Endometrial microvascular endothelial cells (primary cell): ENCODE data around the gene STING1. TPM values are rescaled to one million over a fixed set of nuclear protein-coding genes. Genes with fewer than 3 reads are reported as not detected.
"Not testable (repeated sequence)": the region's sequence is repeated elsewhere in the genome, so short reads cannot be mapped to it uniquely, and the experiment has no call there.

Source experiments
- in situ Hi-C: cut with HindIII; loops from 2 replicates; pipeline ENCODE4 v1.10.0; 2017; ENCODE audit warnings: low sequenced_read_pairs, low pct_unique_long_range_greater_than_20kb; ENCODE audit errors: inconsistent ontology term
- total RNA-seq: library from RNA; depleted of rRNA; stranded (reverse); fragments of >200 nt; gene quantifications from one replicate; pipeline ENCODE4 v1.2.3, GENCODE V29; 2015; ENCODE audit errors: inconsistent ontology term

Gene STING1
- 37.6 TPM for total RNA-seq

DNA sequence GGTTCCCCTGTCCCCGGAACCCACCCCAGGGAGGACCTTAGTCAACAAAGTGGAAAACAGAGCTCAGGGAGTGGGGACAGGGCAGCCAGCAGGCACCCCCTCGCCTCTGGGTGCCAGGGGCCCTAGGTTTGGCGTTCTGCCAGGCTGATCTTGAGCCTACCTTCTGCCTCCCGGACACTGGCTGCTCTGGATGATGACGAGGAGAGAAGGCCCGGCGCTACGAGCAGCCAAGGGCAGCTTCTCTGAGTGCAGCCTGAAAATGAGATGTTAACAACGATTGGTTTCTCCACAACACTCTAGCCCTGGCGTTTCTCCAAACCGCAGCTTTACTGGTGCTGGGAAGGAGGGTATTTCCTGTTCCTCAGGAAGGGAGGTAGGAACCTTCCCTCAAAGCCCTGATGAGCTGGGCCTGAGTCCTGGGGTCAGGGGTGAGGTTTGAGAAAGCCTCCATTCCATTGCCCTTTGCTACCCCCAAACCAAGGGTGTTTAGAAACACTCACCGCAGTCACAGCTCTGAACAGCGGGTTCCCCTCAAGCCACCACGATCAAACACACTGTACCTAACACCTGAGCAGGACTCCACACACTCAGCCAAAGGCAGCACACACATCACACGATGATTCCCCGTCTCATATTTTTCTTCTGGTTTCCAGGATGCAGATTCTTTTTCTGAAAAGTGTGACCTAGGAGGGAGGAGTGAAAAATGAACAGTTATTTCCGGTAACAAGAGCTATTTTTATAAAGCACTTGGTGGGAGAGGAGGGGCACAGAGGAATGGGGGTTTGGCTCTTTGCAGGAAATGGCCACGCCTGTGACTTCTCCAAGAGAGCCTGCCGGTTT lies at the start of gene STING1:
STING1 (minus strand) TSS at position 709 of the 840 bp plus-strand sequence. CDS start 1,054 bp downstream, outside the sequence.
- in situ Hi-C loops = no loop called here

DNA sequence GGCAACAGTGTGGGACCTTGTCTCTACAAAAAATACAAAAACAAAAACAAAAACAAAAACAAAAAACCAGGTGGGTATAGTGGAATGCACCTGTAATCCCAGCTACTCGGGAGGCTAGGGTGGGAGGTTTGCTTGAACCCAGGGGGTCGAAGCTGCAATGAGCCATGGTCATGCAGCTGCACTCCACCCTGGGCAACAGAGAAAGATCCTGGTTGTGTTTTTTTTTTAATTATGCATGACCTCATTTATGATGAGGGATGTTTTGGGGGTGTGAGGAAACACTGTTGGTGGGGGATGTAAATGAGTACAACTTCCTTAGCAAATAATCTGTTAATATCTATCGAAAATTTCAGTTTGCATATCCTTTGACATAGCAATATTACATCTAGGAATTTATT lies 49.2 kb upstream of the STING1 start:
- in situ Hi-C loops = no loop called here

DNA sequence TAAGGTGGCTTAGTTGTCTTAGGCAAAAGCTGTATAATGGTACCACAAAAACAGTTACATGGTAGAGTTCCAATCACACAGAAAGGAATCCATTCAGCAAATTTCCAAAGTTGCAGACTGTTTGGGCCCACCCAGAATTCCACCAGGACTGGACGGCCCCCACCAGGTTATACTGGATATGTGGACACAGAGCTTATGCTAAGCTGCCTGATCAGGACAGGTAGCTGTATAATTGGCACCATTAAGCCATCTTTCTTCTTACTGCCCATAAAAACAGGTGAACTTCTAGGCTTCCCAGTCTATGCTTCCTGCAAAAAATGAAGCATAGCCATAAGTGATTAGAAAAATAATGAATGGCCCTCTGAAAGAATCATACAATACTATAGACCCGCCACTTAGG lies 47.5 kb upstream of the STING1 start:
- in situ Hi-C loops = not testable (repeated sequence)

DNA sequence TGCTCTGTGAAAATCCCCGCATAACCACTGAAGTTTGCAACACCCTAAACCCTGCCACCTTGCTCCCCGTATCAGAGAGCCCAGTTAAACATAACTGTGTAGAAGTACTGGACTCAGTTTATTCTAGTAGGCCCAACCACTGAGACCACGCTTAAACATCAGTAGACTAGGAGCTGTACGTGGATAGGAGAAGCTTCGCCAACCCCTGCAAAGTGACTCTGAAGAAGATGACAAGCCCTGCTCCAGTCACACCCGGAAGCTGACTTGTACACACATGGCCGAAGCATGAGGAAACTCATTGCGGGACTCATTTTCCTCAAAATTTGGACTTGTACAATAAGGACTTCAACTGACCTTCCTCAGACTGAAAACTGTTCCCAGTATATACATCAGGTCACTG lies 46.1 kb upstream of the STING1 start:
- in situ Hi-C loops = loop anchor here (10.0 kb wide), 1 partner anchor 114 kb away; no protein-coding TSS in a partner anchor

DNA sequence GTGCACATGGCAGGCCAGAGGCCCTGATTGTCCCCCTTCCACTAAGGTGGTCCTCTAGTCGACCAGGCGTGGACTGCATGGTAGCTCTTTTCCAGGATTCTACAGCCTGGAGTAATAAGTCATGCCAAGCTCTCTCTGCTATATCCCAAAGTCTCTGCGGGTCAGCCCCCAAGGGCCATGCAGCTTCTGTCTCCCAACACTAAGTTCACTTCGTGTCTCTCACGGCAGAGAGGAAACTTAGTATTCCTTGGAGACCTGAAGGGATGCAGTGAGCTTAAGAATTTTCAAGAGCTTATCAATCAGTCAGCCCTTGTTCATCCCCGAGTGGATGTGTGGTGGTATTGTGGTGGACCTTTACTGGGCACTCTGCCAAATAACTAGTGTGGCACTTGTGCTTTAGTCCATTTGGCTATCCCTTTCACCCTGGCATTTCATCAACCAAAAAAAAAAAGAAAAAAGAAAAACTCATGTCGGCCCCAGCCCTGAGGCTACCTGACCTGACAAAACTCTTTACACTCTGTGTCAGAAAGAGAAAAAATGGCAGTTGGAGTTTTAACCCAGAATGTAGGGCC lies 45.4 kb upstream of the STING1 start:
- in situ Hi-C loops = loop anchor here (10.0 kb wide), 1 partner anchor 113 kb away; no protein-coding TSS in a partner anchor

DNA sequence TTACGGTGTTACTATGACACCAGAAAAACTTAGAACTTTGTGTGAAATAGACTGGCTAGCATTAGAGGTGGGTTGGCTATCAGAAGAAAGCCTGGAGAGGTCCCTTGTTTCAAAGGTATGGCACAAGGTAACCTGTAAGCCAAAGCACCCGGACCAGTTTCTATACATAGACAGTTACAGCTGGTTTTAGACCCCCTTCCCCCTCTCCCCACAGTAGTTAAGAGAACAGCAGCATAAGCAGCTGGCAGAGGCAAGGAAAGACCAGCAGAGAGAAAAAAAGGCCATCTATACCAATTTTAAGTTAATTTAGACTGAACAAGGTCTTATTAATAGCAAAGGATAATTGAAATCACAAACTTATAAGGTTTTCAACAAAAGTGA lies 44.5 kb upstream of the STING1 start:
- in situ Hi-C loops = loop anchor here (10.0 kb wide), 1 partner anchor 112 kb away; no protein-coding TSS in a partner anchor

DNA sequence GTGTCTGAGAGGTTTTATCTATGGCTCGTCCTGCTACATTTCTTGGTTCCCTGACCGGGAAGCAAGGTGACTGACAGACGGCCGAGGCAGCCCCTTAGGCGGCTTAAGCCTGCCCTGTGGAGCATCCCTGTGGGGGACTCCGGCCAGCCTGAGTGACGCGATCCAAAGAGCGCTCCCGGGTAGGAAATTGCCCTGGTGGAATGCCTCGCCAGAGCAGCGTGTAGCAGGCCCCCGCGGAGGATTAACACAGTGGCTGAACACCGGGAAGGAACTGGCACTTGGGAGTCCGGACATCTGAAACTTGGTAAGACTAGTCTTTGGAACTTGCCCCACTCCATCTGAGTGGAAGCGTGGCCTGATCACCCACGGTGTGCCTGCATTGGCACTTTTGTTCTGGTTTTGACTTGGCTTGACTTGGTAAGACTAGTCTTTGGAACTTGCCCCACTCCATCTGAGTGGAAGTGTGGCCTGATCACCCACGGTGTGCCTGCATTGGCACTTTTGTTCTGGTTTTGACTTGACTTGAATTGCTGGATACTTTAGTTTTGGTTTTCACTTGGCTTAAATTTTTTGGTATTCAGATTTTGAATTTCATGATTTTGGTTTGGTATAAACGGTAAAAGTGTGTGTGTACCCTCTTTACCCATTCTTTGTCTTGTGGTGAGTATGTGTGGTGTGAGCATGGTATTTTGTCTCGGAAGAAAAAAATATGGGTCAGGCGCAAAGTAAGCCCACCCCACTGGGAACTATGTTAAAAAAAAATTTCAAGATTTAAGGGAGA lies 43.9 kb upstream of the STING1 start:
- in situ Hi-C loops = loop anchor here (10.0 kb wide), 1 partner anchor 112 kb away; no protein-coding TSS in a partner anchor

DNA sequence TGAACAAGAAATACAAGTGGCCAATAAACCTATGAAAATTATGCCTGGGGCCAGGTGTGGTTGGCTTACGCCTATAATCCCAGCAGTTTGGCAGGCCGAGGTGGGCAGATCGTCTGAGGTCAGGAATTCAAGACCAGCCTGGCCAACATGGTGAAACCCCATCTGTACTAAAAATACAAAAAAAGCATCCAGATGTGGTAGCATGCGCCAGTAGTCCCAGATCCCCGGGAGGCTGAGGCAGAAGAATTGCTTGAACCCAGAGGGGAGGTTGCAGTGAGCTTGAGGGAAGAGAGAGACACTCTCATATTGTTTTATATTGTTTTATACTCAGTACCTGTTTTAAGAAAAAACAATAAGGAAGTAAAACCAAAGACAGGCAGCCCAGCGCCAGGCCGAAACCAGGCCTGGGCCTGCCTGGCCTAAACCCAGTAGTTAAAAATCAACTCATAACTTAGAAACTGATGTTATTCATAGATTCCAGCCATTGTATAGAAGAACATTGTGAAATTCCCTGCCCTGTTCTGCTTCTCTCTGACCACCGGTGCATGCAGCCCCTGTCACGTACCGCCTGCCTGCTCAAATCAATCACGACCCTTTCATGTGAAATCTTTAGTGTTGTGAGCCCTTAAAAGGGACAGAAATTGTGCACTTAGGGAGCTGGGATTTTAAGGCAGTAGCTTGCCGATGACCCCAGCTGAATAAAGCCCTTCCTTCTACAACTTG lies 43.2 kb upstream of the STING1 start:
- in situ Hi-C loops = loop anchor here (10.0 kb wide), 1 partner anchor 111 kb away; no protein-coding TSS in a partner anchor

DNA sequence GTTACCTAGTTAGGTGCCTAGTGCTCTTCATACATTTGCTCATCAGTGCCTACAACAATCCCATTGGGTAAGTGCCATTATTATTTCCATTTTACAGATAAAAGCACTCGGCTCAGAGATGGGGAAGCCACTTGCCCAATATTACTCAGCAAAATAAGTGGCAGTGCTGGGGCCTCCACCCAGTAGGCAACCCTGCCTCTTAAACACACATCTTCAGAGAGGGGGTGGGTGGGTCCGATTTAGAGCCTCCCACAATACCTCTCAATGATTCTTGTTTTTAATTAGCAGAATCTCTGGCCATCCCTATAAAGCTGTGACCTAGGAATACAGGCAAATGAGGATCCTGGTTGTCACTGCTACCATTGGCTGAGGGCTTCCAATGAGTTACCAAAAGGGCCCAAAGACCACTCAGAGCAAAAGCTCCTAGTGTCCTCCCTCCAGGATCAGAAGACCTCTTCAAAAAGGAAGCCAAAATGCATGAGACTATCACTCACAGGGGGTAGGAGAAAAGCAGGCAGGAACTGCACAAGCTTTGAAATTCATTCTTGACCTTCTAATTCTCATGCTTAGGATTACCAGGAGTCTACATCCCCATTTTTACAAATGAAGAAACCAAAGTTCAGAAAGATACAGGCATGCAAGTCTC lies 42.5 kb upstream of the STING1 start:
- in situ Hi-C loops = loop anchor here (10.0 kb wide), 1 partner anchor 110 kb away; no protein-coding TSS in a partner anchor

DNA sequence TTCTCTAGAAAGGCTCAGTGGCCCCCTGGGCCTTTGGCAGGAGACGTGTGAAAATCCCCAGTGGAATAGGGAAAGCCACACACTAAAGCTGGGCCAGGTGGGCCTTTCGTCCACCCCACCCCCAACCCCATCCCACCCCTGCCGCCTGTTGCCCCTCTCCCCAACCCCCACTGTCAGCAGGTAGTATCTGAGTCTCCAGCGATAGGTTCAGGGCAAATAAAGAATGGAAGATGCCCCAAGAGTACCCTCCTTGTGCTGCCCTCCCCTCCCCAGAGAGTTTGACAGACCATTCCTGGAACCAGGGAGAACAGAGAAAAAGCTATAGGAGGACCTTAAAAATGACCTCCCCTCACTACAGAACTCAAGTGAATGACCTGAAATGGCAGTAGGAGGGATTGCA lies 41.9 kb upstream of the STING1 start:
- in situ Hi-C loops = loop anchor here (10.0 kb wide), 1 partner anchor 110 kb away; no protein-coding TSS in a partner anchor

DNA sequence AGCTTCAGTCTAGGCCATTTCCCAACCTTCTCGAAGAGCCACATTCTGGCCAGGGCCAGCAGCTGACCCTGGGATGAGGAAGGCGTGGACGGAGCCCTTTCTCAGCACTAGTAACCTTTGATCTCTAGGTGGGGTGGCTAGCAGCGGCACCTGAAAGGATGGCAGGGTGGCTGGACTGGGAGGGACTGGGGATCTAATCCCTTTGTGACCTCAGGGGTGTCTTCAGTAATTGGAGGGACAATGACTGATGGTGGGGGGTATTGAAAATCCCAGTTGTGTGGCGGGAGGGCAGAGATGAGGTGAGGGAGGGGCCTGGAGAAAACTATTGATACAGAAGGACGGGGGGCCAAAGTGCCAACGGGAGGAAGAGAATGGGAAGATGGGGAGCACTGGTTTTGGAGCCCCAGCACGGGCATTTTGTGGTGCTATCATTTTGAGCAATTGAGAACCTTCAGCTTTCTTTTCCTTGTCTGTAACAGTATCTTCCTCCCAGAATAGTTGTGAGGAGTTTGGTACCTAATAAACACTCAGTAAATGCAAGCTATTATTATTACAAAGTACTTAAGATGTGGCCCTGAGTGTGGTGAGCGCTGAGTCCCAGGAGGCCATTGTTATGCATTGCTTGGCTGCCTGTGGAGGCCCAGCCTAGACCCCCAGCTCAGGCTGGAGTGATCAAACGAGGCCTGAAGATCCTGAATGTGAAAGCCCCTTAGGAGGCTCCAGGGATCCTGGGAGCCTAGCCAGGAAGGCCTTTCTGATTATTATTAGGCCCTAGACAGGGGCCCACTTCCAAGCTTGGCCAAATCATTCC lies 41.3 kb upstream of the STING1 start:
- in situ Hi-C loops = loop anchor here (10.0 kb wide), 1 partner anchor 109 kb away; no protein-coding TSS in a partner anchor

DNA sequence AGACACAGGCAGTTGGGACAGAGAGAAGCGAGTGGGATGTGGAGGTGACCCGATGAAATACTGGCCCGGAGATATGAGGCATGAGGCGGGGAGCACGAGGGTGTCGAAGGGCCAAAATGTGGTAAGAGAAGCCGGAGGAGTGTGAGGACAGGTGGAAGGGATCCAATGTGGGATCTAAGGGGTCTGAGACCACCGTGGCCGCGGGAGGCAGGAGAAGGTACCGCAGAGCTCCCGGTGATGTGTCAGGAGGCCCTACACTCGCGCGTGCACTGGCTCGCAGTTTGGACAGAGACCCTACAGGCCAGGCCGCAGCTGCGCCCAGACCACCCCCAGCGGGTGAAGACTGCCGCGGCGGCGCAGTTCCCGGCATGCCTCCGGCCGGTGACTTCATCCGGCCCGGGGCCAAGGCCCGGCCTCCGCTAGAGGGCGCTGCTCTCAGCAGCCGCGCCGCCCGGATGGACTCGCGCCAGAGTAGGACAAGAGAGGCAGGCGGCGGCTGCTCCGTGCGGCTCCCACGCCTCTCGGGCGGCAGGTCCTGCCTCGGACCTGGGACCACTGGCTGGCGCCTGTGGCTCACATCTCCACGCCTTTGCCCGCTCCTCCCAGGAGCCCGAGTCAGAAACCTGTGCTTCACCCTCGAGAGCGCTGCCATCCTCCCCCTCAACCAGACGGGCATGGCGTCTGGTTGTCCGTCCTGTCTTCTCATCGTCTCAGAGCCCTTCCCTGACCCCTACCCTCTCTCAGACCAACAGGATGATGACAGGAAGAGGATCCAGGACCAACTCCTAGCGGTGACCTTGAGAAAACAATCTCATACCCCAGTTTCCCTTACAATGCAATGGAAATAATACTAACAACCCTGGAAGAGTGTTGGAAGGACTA lies 35.4 kb upstream of the STING1 start:
- in situ Hi-C loops = no loop called here

DNA sequence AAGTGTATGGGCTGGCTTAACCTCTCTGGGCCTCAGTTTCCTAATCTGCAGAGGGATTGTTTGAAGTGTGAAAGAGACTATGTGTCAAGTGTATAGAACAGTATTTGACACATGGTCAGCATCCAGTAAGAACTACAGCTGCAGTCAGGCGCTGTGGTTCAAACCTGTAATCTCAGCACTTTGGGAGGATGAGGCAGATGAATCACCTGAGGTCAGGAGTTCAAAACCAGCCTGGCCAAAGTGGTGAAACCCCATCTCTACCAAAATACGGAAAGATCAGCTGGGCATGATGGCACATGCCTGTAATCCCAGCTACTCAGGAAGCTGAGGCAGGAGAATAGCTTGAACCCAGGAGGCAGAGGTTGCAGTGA lies 31.9 kb upstream of the STING1 start:
- in situ Hi-C loops = no loop called here

DNA sequence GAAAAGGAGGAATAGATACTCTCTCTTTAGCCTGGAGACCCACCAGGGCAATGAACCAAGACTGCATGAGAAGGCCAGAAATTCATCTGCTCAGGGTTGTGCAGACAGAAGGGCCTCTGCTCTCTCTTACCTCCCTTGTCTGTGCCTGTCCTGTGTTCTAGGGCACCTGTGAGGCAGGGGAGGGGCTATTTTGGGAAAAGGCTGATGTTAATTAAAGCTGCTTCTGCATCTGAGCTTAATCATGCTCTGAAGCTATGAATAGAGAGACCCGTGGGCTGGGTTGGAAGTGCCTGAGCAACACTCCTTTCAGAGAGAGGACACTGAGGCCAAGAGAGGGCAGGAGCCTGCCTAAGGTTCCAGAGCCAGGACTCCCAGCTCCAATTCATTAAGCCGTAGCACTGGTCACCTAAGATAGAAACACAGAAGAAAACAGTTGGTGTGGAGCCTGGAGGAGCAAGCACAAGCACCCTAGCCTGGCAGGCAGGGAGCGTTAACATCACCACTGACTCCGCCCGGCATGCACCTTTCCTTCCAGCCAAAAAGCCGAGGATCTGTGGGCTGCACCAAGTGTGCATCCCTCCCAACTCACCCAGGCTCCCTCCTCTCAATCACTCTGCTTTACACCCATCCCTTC lies 31.4 kb upstream of the STING1 start:
- in situ Hi-C loops = no loop called here

DNA sequence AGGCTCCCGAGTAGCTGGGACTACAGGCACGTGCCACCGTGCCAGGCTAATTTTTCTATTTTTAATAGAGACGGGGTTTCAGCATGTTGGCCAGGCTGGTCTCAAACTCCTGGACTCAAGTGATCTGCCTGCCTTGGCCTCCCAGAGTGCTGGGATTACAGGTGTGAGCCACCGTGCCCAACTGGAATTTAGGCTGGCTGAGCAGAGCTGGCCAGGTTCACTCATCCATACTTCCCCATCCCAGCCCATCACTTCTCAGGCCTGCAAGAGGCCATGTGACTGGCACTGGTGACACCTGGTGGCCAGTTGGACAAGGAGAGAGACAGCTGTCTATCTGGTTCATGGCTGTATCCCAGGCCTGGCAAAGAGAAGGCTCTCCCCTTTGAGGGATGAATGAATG lies 30.9 kb upstream of the STING1 start:
- in situ Hi-C loops = not testable (repeated sequence)

DNA sequence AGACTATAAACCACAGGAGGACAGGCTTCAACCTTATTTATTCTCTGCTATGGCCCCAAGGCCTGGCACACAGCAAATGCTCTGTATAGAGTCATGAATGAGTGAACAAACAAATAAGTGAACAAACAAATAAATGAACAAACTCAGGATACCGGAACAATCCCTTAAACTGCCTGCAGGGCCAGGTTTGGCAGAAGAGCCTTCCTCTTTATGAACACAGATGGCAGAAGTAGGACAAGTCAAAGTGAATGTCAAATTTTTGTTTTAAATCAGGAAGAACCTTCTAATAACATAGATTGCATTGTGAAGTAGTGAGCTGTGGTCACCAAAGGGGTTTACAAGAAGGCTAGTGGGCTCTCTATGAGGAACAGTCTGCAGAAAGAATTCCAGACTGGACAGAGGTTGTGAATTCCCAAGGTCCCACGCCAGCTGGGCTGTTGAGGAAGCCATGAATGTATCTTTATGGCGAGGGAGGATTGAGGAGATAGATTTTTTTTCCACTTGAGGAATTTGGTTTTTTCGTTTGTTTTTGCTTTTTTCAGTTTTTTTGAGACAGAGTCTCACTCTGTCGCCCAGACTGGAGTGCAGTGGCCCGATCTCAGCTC lies 30.3 kb upstream of the STING1 start:
- in situ Hi-C loops = no loop called here
